OCI-LY7 (cell line): Measurements from ENCODE around the gene C4orf50. TPM values are rescaled to one million over a fixed set of nuclear protein-coding genes. Genes with fewer than 3 reads are reported as not detected.

Experiments
- BruUV-seq: library from RNA; stranded (reverse); fragments of 400-500 nt; replicated peaks from 2 replicates; lab custom pipeline; 2021; lab: Mats Ljungman, UMichigan
- CTCF ChIA-PET: fragments of 300-600 bp; sonication (Branson Sonifier 250); formaldehyde crosslinking; loops from one replicate; lab custom pipeline; 2022; ENCODE audit warnings: antibody characterized with exemption; ENCODE audit not compliant: unreplicated experiment; lab: Charles Lee
- POLR2A ChIA-PET: fragments of 300-600 bp; sonication (Branson Sonifier 250); formaldehyde crosslinking; loops from one replicate; lab custom pipeline; 2022; ENCODE audit warnings: antibody characterized with exemption; lab: Charles Lee
- DNase-seq: peaks from one replicate; pipeline ENCODE4 v3.0.0-alpha.2; 2015; ENCODE audit warnings: low spot score
- H2AFZ ChIP-seq: fragments of 200-600 bp; sonication (generic), shearing (Covaris generic); 2 replicates; pipeline ENCODE4 v1.6.1; 2014; ENCODE audit warnings: mild to moderate bottlenecking, antibody characterized with exemption, low read length, moderate library complexity
- H3K27ac ChIP-seq: fragments of 200-600 bp; sonication (generic); 2 replicates; pipeline ENCODE4 v1.5.1; 2014; ENCODE audit warnings: mixed run types, low read depth, mild to moderate bottlenecking, moderate library complexity, low read length, inconsistent platforms; ENCODE audit not compliant: poor library complexity, severe bottlenecking
- H3K36me3 ChIP-seq: fragments of 200-600 bp; sonication (generic); 2 replicates; pipeline ENCODE4 v1.6.1; 2014; ENCODE audit warnings: mild to moderate bottlenecking, antibody characterized with exemption, low read length, moderate library complexity, mixed read lengths; ENCODE audit not compliant: insufficient read depth
- H3K4me1 ChIP-seq: fragments of 200-600 bp; sonication (generic); 2 replicates; pipeline ENCODE4 v1.5.1; 2014; ENCODE audit warnings: mild to moderate bottlenecking, low read length; ENCODE audit not compliant: insufficient read depth, poor library complexity, severe bottlenecking
- H3K4me2 ChIP-seq: fragments of 200-600 bp; sonication (generic); 2 replicates; pipeline ENCODE4 v1.6.1; 2014; ENCODE audit warnings: mild to moderate bottlenecking, low read length
- H3K4me3 ChIP-seq: fragments of 200-600 bp; sonication (generic); 2 replicates; pipeline ENCODE4 v1.5.1; 2014; ENCODE audit warnings: mild to moderate bottlenecking, low read depth, low read length; ENCODE audit not compliant: poor library complexity, severe bottlenecking
- H3K79me2 ChIP-seq: fragments of 200-600 bp; sonication (generic); 2 replicates; pipeline ENCODE4 v1.6.1; 2016; ENCODE audit warnings: low read depth, mild to moderate bottlenecking, low read length, moderate library complexity, mixed read lengths; ENCODE audit not compliant: insufficient read depth
- H3K9me2 ChIP-seq: fragments of 200-600 bp; sonication (generic); 2 replicates; pipeline ENCODE4 v1.6.1; 2016; ENCODE audit warnings: mild to moderate bottlenecking, low read length, mixed read lengths; ENCODE audit not compliant: insufficient read depth
- H3K9me3 ChIP-seq: fragments of 200-600 bp; sonication (generic); 2 replicates; pipeline ENCODE4 v1.6.1; 2014; ENCODE audit warnings: mild to moderate bottlenecking, mixed run types, low read length, mixed read lengths
- H4K20me1 ChIP-seq: fragments of 200-600 bp; sonication (generic); 2 replicates; pipeline ENCODE4 v1.6.1; 2014; ENCODE audit warnings: mild to moderate bottlenecking, antibody characterized with exemption, low read length, moderate library complexity, mixed read lengths; ENCODE audit not compliant: insufficient read depth
- CTCF ChIP-seq: fragments of 200-600 bp; sonication (generic); conservative IDR thresholded peaks from 2 replicates; pipeline ENCODE4 v1.5.1; 2014; ENCODE audit warnings: mild to moderate bottlenecking, antibody characterized with exemption, low read length, moderate library complexity, mixed read lengths
- EZH2phosphoT487 ChIP-seq: fragments of 200-600 bp; sonication (generic); IDR thresholded peaks from 2 replicates; pipeline ENCODE4 v1.6.1; 2018; ENCODE audit warnings: low read depth, borderline replicate concordance, mild to moderate bottlenecking, mixed run types, antibody characterized with exemption, low read length, moderate library complexity, mixed read lengths
- intact Hi-C: fragments of 100-400 bp; cut with micrococcal nuclease; formaldehyde crosslinking; loops from one replicate; pipeline ENCODE4 v1.10.0; 2022; ENCODE audit not compliant: unreplicated experiment
- total RNA-seq, 2 experiments: library from RNA; depleted of rRNA in 1 of 2; stranded (reverse); fragments of >200 nt in 1 of 2; shearing (Covaris generic) in 1 of 2; gene quantifications; 2 replicates each; pipeline ENCODE4 v1.2.3, GENCODE V29; 2014 to 2022

Gene C4orf50
- total RNA-seq, 2 experiments from 2014 or later = 0.06 TPM; not detected in 1

GRCh38 chr4:6043188-6043587 is 25.0 kb upstream of the C4orf50 start:
- no peak overlapping the region for H3K27ac ChIP-seq
- H4K20me1 ChIP-seq = no peaks in the 10 kb centered on the region
- H2AFZ ChIP-seq = no peak overlapping the region
- H3K4me2 ChIP-seq = no peak overlapping the region
- ChIA-PET CTCF (no interaction called here), POLR2A (no interaction called here)
- no peaks in the 10 kb centered on the region for H3K9me2 ChIP-seq
- H3K4me3 ChIP-seq = no peak overlapping the region
- intact Hi-C loops = no loop called here
- H3K9me3 ChIP-seq = no peaks in the 10 kb centered on the region
- BruUV-seq = no TSS peak
- H3K79me2 ChIP-seq = no peaks in the 10 kb centered on the region
- no peak for DNase-seq
- no peak for TF ChIP-seq EZH2phosphoT487
- TF ChIP-seq CTCF = no peak
- no peaks in the 10 kb centered on the region for H3K4me1 ChIP-seq
- no peaks in the 10 kb centered on the region for H3K36me3 ChIP-seq

GRCh38 chr4:6042293-6043063 is 24.2 kb upstream of the C4orf50 start:
- Histone ChIP-seq H3K4me2 (no peak overlapping the region), H4K20me1 (no peaks in the 10 kb centered on the region), H3K27ac (no peak overlapping the region), H3K9me3 (no peaks in the 10 kb centered on the region), H3K79me2 (no peaks in the 10 kb centered on the region), H2AFZ (no peak overlapping the region), H3K36me3 (no peaks in the 10 kb centered on the region), H3K9me2 (no peaks in the 10 kb centered on the region), H3K4me3 (no peak overlapping the region), H3K4me1 (no peaks in the 10 kb centered on the region)
- no peak for TF ChIP-seq CTCF
- TF ChIP-seq EZH2phosphoT487 = no peak
- DNase-seq = no peak
- CTCF ChIA-PET = no interaction called here
- no TSS peak for BruUV-seq
- intact Hi-C loops = no loop called here
- POLR2A ChIA-PET = no interaction called here

- intact Hi-C loops = no loop called here
- BruUV-seq = no TSS peak
- no peak for TF ChIP-seq EZH2phosphoT487
- TF ChIP-seq CTCF = no peak
- CTCF ChIA-PET = no interaction called here
- DNase-seq = no peak
- no peaks in the 10 kb centered on the region for H3K9me3 ChIP-seq
- no peaks in the 10 kb centered on the region for H3K36me3 ChIP-seq
- H4K20me1 ChIP-seq = no peaks in the 10 kb centered on the region
- POLR2A ChIA-PET = no interaction called here
- no peak overlapping the region for H3K4me3 ChIP-seq
- H3K4me1 ChIP-seq = no peaks in the 10 kb centered on the region
- no peaks in the 10 kb centered on the region for H3K79me2 ChIP-seq
- H3K9me2 ChIP-seq = no peaks in the 10 kb centered on the region
- H3K27ac ChIP-seq = no peak overlapping the region
- no peak overlapping the region for H2AFZ ChIP-seq
- no peak overlapping the region for H3K4me2 ChIP-seq
Measured at GRCh38 chr4:6041800-6042199, 23.6 kb upstream of the C4orf50 start.
